ENCODE measurements around the gene INMT.

The INMT gene

GRCh38 chr7:30728591-30729100, 23.3 kb upstream of the INMT start:
- no peak for DNase-seq

- no peak for DNase-seq
These were observed 22.3 kb upstream of the INMT start for GRCh38 chr7:30729642-30730041.

- DNase-seq, result no peak
These were observed 21.8 kb upstream of the INMT start for GRCh38 chr7:30730097-30730496.

GRCh38 chr7:30730996-30731395, 20.9 kb upstream of the INMT start:
- no peak for DNase-seq

- DNase-seq, result no peak
These were observed 20.4 kb upstream of the INMT start for GRCh38 chr7:30731581-30731980.

- no peak for DNase-seq
These were observed 19.3 kb upstream of the INMT start for GRCh38 chr7:30732606-30733005.

- no peak for DNase-seq
These were observed 18.7 kb upstream of the INMT start for GRCh38 chr7:30733216-30733615.

- DNase-seq, result no peak
These were observed 18.2 kb upstream of the INMT start for GRCh38 chr7:30733691-30734090.

- no peak for DNase-seq
These were observed 17.4 kb upstream of the INMT start for GRCh38 chr7:30734497-30734896.

- no peak for DNase-seq
These were observed 16.3 kb upstream of the INMT start for GRCh38 chr7:30735631-30736030.

GRCh38 chr7:30736291-30736690, 15.6 kb upstream of the INMT start:
- DNase-seq, result no peak

- no peak for DNase-seq
These were observed 13.7 kb upstream of the INMT start for GRCh38 chr7:30738026-30738915.

GRCh38 chr7:30739691-30740090, 12.2 kb upstream of the INMT start:
- no peak for DNase-seq

GRCh38 chr7:30740417-30741181, 11.3 kb upstream of the INMT start:
- DNase-seq, result peak; percentile 61

- DNase-seq, result no peak
These were observed 10.6 kb upstream of the INMT start for GRCh38 chr7:30741289-30741688.

GRCh38 chr7:30743371-30744074, 8.4 kb upstream of the INMT start:
- peak; percentile 34 for DNase-seq

- DNase-seq, result no peak
These were observed 7.9 kb upstream of the INMT start for GRCh38 chr7:30744075-30744417.

- no peak for DNase-seq
These were observed 6.5 kb upstream of the INMT start for GRCh38 chr7:30745261-30745941.

- DNase-seq, result no peak
These were observed 1.9 kb upstream of the INMT start for GRCh38 chr7:30750010-30750409.

GRCh38 chr7:30750683-30751650, 968 bp upstream of the INMT start:
- peak; percentile 89 for DNase-seq

- no peak for DNase-seq
These were observed 549 bp downstream of the INMT start for GRCh38 chr7:30752484-30752883.

Measured in fibroblast of skin of scalp (primary cell).